ENCODE results near the gene PLPPR3.
A peak's percentile ranks its signal among the peaks of the same experiment; 100 is the strongest.

Gene PLPPR3

DNA sequence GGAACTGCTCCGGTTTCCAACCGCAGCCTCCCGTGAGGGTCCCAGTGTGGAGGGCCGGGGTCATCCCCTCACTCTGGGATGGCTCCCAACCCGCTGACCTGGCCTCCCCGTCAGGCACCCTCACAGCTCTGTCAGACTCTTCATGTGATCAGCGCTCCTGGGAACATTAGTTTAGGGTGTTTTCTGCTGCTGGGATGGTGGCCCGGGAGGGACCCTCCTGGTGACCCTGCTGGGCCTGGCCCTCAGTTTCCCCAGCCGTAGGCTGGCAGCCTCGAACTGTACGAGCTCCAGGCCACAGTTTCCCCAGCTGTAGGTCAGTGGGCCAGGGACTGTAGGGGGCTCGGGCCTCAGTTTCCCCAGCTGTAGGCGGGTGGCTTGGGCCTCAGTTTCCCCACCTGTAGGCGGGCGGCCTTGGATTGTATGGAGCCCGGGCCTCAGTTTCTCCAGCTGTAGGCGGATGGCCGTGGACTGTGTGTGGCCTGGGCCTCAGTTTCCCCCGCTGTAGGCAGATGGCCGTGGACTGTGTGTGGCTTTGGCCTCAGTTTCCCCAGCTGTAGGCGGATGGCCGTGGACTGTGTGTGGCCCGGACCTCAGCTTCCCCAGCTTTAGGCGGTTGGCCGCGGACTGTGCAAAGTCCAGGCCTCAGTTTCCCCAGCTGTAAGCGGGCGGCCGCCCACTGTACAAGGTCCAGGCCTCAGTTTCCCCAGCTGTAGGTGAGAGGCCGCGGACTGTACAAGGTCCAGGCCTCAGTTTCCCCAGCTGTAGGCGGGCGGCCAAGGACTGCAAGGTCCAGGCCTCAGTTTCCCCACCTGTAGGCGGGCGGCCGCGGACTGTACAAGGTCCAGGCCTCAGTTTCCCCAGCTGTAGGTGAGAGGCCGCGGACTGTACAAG is 25.8 kb downstream of the PLPPR3 start:
- DNase-seq, result no peak

DNA sequence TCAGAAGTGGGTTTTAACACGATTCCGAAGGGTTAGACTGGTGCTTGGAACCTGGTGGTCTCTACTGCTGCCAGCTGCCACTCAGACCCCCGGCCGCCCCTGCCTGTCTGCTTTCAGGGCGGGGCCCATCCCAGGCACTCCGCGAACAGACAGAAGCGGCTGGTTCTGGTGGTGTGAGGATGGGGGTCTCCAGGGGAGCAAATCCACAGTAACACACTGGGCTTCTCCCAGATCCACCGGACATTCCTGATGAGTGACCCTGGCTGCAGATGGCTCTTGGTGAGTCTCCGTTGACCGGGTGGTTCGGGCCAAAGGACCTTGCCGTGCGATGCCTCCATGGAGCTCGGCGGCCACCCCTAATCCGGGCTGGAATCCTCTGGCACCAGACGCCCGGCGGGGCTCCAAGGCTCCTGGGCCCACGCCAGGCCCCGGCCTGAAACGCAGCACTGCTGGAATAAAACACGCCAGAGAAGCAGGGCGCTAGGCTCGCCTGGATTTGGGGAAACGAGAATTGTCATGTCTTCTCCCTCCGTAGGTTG is 26.6 kb downstream of the PLPPR3 start:
- DNase-seq, result no peak

DNA sequence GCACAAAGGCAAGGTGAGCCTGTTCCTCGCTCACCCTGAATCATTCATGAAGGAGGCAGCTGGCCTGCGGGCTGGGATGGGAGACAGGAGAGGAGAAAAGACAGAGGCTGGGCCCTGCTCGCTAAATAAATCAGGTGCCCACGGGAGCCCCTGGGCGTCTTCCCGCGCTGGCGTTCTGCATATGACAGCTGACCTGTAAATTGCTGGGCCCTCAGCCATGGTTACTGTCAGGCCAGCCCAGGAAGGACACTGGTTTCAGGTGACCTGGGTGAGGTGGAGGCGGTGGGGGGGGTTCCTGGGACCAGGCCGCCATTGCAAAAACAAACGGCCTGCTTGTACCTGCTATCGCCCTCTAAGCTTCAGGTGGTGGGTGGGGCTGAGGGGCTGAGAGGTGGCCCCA is 27.9 kb downstream of the PLPPR3 start:
- no peak for DNase-seq

DNA sequence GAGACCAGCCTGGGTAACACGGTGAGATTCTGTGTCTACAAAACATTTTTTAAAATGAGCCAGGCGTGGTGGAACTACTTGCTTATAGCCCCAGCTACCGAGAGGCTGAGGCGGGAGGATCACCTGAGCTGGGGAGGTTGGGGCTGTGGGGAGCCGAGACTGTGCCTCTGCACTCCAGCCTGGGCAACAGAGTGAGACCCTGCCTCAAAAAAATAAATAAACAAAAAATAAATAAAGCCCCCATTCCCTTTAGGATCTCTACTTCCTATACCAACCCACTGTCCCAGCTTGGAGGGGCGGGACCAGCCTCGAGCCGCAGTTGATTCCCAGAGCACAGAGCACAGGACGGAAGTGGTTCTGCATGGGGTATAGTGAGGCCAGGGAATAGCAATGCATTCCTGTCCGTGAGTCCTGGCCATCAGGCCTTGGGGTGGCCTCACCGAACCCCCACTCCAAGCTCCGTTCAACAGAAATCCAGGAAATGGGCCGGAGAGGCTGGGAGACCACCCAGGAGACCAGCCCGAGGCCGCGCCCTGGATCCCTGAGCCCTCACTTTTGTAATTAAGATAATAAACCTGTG is 29.4 kb downstream of the PLPPR3 start:
- DNase-seq, result no peak

DNA sequence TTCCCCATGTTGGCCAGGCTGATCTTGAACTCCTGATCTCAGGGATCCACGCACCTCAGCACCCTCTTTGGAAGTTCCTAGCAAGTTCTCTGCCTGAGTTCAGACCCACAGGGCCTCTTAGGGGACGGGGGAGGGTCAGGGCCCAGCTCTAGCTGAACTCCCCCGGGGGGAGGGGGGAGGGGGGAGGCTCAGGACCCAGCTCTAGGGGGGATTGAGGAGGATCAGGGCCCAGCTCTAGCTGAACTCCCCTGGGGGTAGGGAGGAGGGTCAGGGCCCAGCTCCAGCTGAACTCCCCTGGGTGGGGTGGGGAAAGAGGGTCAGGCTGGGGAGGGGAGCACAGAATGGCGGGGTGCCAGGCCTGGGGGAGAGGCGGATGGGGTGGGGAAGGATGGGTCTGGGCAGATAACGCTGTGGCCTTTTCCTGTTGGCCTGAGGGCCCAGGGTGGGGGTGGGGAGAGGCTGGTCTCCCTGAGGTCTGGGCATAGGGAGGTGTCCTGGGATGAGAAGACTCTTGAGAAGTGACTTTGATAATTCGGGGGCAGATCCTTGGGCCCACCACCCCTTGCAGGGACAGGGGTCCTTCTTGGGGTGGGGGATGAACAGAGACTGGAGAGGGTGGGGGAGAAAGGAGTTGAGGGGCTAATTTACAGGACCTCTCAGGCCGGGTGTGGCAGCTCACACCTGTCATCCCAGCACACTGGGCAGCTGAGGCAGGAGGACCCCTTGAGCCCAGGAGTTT is 30.0 kb downstream of the PLPPR3 start:
- DNase-seq, result no peak

DNA sequence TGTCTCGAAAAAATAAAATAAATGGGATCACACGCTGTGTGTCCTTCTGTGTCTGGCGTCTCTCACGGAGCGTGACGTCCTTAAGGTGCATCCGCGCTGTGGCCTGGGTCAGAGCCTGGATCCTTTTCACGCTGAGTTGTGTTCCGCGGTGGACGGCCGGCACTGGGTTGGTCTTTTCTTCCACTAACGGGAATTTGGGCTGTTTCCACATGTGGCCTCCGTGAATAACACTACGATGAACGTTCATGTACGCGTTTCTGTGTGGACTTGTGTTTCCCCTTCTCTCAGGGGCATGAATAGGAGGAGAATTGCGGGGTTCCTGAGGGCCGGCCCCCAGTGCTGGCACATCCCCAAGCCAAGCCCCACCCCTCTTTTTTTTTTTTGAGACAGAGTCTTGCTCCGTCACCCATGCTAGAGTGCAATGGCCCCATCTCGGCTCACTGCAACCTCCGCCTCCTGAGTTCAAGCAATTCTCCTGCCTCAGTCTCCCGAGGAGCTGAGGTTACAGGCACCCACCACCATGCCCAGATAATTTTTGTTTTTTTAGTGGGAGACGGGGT is 30.7 kb downstream of the PLPPR3 start:
- DNase-seq, result no peak

DNA sequence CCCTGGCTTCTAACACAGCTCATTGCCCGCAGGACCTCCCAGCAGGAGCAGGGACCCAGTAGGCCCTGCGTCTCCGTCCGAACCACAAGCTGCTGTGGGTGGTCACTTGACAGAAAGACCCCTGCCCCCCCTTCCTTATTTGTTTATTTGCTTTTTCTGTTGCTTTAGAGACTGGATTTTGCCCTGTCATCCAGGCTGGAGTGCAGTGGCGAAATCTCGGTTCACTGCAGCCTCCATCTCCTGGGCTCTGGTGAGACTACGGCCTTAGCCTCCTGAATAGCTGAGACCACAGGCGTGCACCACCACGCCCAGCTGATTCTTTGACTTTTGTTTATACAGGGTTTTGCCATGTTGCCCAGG is 32.1 kb downstream of the PLPPR3 start:
- no peak for DNase-seq

DNA sequence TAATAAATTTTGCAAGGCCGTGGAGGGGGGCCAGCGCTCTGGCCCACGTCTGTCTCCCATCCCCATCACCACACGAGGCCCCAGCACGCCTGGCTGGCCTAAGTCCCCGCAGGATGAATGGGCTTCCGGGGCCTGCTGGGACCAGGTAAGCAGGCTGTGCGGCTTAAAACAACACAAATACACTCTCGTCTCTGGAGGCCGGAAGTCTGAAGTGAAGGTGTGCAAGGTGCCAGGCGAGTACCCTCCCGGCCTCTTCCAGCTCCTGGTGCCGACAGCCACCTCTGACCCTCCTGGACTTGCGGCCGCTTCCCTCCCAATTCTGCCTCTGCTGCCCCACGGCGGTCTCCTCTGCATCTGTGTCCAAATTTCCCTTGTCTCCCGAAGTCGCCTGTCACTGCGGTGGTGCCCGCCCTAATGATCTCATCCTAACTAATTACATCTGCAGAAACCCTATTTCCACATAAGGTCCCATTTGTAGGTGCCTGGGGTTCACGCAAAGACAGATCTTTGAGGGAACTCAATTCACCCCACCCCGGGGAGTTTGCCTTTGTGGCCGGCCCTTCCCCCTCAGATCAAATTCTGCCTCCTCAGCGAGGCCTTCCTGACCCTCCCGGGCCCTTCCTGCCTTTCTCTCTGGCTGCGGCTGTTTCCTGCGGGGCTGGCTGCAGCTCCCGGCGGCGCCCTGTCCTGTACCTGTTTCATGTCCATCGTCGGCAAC is 32.6 kb downstream of the PLPPR3 start:
- DNase-seq, result peak; percentile 33 to 55

DNA sequence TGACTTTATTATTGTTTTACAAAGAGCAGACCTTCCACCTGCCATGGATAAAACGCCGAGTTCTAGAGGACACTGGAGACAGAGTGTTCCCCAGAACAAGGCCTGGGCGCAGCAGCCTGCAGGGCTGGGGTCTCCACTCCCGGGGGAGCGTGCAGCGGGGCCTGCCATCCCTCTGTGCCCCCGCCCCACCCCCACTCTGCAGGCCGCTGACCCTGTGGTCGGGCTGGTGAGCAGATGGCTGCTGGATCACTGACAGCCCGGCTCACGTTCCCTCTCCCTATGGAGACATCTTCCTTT is 33.1 kb downstream of the PLPPR3 start:
- no peak for DNase-seq

DNA sequence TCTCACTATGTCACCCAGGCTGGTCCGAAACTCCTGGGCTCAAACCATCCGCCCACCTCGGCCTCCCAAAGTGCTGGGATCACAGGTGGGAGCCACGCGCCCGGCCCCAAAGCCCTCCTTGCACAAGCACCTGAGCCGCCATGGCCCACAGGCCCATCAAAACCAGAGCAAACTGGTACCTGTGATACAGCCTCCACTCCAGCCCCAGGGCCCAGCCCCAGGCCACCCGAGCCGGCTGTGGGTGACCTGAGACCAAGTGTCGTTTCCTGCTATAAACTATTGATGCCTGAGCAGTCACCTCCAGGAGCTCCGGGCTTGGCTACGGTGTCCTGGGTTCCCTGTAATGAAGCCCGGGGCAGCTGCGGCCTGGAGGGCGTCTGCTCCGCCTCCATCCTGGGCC is 34.2 kb downstream of the PLPPR3 start:
- no peak for DNase-seq

DNA sequence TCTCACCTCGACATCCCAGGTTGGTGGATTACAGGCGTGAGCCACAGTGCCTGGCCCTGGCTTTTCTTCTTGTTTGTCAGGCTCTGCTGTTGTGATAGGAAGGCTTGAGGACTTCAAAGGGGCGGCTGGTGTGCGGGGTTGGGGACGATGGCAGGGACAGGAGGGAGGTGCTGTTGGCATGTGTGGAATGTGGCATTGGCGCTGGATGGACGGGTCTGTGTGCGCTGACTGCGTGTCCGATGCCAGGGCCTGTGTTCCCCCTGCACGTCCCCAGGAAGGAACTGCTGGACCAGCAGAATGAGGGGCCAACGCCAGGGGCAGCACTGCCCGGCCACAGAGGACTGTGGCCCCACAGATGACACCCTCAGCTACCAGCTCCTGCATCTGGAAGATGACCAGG is 37.2 kb downstream of the PLPPR3 start:
- no peak for DNase-seq

DNA sequence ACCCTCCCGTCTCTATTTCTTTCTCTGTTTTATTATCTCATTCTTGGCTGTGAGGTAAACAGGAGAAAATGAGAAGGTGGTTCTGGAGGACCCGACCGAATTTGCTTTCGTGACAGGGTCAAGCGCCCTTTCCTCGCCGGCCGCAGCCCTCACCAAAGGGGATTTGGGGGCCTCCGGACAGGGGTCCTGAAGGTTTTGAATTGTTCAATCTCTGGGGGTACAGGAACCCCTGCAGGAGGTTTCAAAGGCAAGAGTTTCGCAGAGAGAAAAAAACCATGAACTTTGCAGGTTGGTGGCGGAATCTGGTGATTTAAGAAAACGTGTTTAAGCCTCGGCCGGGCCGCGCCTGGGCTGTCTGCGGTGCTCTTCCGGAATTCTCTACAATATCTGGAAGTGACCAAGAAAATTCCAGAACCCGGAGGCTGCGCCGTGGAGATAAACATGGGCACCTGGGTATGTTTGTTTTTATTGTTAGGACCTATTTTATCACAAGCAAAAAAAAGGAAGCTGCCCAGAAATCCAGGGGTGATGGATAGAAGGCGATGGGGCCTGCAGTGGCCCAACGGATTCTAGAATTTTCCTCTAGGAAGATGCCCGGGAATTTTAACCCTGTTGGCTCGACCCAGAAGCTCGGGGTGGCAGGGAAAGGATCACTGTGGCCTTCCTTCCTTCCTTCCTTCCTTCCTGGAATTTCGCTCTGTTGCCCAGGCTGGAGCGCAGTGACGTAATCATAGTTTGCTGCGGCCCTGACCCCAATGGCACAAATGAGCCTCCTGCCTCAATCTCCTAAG is 38.7 kb downstream of the PLPPR3 start:
- DNase-seq, result no peak

DNA sequence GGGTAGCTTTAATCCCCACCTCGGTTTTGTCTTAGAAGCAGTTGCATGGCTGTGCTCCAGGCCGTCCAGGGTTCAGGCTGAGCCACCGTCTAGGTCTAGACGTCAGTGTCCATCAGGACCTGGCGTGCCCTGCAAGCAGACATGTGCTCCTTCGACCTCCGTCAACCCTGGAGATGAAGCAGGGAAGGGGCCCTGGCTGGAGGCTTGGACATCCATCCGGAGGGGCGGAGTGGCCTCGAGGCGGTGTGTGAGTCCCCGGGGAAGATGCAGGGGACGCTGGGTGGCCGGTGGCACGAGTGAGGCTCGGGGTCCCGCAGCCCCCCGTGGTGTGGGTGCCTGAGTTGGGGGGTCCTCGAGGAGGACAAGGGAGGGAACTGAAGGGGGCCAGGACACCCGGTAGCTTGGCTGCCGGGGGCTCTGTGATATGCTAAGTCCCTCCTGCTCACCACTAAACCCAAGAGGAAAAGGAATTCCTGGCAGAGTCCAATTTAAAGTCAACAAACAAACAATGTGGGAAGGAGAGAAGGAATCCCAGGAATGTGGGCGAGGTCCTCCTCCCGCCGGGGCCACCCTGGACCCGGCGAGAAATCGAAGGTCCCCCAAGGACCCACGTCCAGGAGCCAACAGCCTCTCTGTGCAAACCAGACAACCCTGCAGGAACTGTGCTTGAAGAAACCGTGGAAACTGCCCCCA is 39.4 kb downstream of the PLPPR3 start:
- no peak for DNase-seq

DNA sequence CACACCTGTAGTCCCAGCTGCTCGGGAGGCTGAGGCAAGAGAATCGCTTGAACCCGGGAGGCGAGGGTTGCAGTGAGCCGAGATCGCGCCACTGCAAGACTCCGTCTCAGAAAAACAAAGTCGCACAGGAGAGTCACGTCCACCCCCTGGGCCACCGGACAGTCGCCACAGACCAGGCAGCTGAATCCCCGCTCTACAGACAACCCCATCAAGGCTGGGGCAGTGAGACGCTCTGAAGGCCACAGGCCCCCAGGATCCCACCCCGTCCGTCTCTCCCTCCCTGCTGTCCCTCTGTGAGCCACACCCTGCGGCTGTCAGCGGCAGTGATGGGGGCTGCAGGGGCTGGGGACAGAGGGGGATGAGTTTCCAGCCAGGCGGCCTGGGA is 40.0 kb downstream of the PLPPR3 start:
- no peak for DNase-seq

DNA sequence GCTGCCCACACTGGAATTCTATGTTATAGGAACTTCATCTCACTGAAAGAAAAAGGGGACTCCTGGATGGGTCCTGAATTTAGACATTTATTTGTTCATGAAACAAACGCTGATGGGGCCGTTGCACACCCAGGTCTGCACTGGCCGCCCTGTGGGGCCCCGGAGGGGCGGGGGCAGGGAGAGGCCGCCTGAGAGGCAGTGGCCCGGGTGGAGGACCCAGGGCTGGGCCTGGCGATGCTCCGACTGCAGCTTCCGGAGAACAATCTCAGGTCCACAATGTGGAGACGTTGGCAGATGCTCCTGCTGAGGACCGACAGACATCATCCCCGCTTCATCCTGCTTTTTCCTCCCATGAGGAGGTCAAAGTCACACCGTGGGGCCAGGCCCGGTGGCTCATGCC is 40.8 kb downstream of the PLPPR3 start:
- no peak for DNase-seq

DNA sequence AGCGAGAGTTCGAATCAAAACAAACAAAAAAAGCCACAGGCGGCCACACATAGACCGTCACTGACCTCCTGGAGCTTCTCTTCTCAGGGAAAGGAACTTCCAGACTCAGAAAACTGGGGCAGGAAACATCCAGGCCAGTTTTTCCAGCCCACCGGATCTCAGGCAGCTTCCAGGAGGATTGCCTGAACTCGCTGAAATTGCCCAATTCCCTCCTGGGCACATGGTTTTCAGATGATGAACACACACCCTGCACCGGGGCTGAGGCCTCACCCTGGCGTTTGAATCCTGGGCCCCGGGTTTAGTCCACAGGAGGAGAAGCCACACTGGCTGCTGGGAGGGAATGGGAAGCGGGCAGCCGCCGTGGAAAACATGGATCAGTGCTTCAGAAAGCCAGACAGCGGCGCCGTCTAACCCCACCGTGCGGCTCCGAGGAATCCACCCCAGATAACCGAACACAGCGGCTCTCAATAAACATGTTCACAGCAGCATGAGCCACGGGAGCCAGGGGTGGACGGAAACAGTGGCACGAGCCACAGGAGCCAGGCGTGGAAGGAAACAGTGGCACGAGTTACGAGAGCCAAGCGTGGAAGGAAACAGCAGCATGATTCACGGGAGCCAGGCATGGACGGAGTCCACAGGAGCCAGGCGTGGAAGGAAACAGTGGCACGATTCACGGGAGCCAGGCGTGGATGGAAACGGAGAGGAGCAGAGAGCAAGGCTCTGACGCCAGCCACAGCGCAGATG is 42.7 kb downstream of the PLPPR3 start:
- DNase-seq, result no peak

DNA sequence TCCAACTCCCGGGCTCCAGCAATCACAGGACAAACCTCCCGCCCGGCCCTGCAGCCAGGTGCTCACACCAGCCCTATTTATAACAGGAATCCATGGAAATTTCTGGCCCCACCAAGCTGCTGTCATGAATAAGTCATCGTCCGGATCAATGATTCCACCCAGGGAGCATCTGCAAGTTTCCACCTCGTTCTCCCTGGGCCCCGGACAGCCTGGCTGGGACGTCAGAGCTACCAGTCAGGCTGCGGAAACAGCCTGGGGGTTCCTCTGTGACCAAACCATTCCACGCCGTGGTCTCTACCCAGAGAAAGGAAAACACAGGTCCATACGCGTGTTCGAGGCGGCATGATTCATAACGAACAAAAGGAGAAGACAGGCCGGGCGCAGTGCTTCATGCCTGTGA is 45.2 kb downstream of the PLPPR3 start:
- no peak for DNase-seq

DNA sequence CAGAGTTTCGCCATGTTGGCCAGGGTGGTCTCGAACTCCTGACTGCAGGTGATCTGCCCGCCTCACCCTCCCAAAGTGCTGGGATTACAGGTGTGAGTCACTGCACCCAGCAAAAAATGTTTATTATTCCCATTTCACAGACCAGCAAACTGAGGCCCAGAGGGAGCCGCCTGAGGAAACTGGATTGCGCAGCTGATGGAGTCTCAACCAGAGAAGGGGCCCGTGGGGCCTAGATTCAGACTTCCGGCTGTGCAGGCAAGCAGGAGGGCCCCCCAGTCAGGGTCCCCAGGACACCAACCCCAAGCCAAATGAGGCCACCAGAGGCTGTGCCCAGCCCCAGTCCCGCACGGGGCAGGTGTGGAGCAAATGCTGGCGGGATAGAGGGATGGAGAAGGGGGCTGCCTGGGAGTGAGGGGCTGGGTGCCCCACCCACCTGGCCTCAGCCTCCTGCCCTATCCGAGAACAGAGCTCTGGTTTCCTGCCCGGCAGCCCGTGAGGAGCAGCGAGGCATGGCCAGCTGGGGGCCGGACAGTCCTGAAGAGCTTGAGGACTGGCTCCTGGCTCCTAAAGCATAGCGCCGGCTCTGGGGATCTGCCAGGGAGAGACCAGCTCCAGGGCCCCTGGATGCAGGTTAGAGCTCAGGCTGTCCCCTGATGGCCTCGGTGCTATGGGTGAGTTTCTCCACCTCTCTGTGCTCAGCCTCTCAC is 48.9 kb downstream of the PLPPR3 start:
- no peak for DNase-seq

DNA sequence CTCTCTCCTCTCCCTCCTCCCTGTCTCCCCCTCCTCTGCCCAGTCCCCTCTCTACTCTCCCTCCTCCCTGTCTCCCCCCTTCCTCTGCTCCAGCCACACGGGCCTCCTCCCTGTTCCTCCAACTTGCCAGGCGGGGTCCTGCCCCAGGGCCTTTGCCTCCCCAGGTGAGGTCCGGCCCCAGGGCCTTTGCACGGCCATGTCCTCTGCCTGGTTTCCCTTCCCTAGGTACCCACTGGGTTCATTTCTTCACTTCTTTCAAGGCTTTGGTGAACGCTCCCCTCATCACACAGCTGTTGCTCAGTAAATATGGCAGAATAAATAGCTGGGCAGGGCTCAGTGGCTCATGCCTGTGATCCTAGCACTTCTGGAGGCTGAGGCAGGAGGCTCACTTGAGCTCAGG is 49.7 kb downstream of the PLPPR3 start:
- DNase-seq, result no peak

DNA sequence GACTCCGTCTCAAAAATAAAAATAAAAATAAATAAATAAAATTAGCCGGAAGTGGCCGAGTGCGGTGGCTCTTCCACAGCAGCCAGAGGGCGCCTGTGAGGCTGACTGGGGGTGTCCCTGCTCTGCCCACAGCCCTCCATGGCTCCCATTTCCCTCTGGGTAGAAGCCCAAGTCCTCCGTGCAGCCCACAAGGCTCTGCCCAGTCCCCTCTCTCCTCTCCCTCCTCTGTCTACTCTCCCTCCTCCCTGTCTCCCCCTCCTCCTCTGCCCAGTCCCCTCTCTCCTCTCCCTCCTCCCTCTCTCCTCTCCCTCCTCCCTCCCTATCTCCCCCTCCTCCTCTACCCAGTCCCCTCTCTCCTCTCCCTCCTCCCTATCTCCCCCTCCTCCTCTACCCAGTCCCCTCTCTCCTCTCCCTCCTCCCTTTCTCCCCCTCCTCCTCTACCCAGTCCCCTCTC is 50.4 kb downstream of the PLPPR3 start:
- peak; percentile 54 to 56 for DNase-seq
